HL-60 (cell line): ENCODE results near the gene GET4.
A peak's percentile ranks its signal among the peaks of the same experiment; 100 is the strongest.

Source experiments
- DNase-seq, 2 experiments: peaks; one replicate each; pipeline ENCODE4 v3.0.0-alpha.2; 2010 to 2020; ENCODE audit warnings: low read depth in 1 of 2, low spot score in 1 of 2
- H3K27ac ChIP-seq: fragments of 250-450 bp; sonication (Bioruptor Pico); replicated peaks from 2 replicates; pipeline ENCODE4 v1.5.1; 2020; ENCODE audit warnings: mild to moderate bottlenecking, moderate library complexity
- H3K27me3 ChIP-seq: fragments of 250-450 bp; sonication (Bioruptor Pico); 2 replicates; pipeline ENCODE4 v1.5.1; 2021; ENCODE audit warnings: mild to moderate bottlenecking, moderate library complexity; ENCODE audit not compliant: insufficient read depth, poor library complexity, severe bottlenecking
- H3K4me3 ChIP-seq: replicated peaks from 2 replicates; pipeline ENCODE4 v1.5.1; 2011; ENCODE audit warnings: mild to moderate bottlenecking, control low read depth, low read length; ENCODE audit not compliant: insufficient read depth
- CTCF ChIP-seq: IDR thresholded peaks from one replicate; pipeline ENCODE4 v1.5.1; 2011; ENCODE audit warnings: low read length, control low read depth, inconsistent platforms; ENCODE audit not compliant: insufficient read depth
- GABPA ChIP-seq: IDR thresholded peaks from 2 replicates; pipeline ENCODE4 v1.6.1; 2012; ENCODE audit warnings: low read depth
- POLR2AphosphoS5 ChIP-seq: IDR thresholded peaks from 2 replicates; pipeline ENCODE4 v1.6.1; 2012; ENCODE audit warnings: low read depth
- REST ChIP-seq: IDR thresholded peaks from 2 replicates; pipeline ENCODE4 v1.6.1; 2012; ENCODE audit warnings: low read depth; ENCODE audit not compliant: insufficient replicate concordance
- SPI1 ChIP-seq: IDR thresholded peaks from 2 replicates; pipeline ENCODE4 v1.6.1; 2012; ENCODE audit warnings: low read depth, mild to moderate bottlenecking, borderline replicate concordance

The GET4 gene

GRCh38 chr7:894164-894867 is 18.0 kb downstream of the GET4 start:
- H3K27me3 ChIP-seq: no peaks in the 10 kb centered on the region
- H3K4me3 ChIP-seq: no peak overlapping the region
- H3K27ac ChIP-seq: no peak overlapping the region
- no peak for TF ChIP-seq GABPA
- TF ChIP-seq CTCF: no peak
- TF ChIP-seq REST: no peak
- TF ChIP-seq SPI1: no peak
- TF ChIP-seq POLR2AphosphoS5: no peak
- DNase-seq: no peak

- Histone ChIP-seq H3K27ac (no peak overlapping the region), H3K4me3 (no peak overlapping the region), H3K27me3 (no peaks in the 10 kb centered on the region)
- no peak for DNase-seq
- TF ChIP-seq CTCF: no peak
- 0 out of 2 replicates have a peak, but pooled peaks have one; percentile 9 for TF ChIP-seq POLR2AphosphoS5
Measured at GRCh38 chr7:894927-895450, 18.6 kb downstream of the GET4 start.

GRCh38 chr7:895451-896052 is 19.2 kb downstream of the GET4 start:
- Histone ChIP-seq H3K27ac (no peak overlapping the region), H3K4me3 (no peak overlapping the region), H3K27me3 (no peaks in the 10 kb centered on the region)
- TF ChIP-seq CTCF: no peak
- peak; percentile 14 for TF ChIP-seq POLR2AphosphoS5
- DNase-seq: no peak

- TF ChIP-seq CTCF (no peak), REST (peak; percentile 77), SPI1 (no peak)
- DNase-seq: no peak
- H3K27me3 ChIP-seq: no peaks in the 10 kb centered on the region
- no peak overlapping the region for H3K27ac ChIP-seq
- no peak overlapping the region for H3K4me3 ChIP-seq
Measured at GRCh38 chr7:896346-897075, 20.2 kb downstream of the GET4 start.
